GM10847 (cell line): ENCODE data around the gene OSCP1.

Experiments
- POLR2A ChIP-seq: IDR thresholded peaks from 2 replicates; pipeline ENCODE4 v1.6.1; 2011; ENCODE audit not compliant: insufficient read length; ENCODE audit errors: extremely low read depth

Gene OSCP1

DNA sequence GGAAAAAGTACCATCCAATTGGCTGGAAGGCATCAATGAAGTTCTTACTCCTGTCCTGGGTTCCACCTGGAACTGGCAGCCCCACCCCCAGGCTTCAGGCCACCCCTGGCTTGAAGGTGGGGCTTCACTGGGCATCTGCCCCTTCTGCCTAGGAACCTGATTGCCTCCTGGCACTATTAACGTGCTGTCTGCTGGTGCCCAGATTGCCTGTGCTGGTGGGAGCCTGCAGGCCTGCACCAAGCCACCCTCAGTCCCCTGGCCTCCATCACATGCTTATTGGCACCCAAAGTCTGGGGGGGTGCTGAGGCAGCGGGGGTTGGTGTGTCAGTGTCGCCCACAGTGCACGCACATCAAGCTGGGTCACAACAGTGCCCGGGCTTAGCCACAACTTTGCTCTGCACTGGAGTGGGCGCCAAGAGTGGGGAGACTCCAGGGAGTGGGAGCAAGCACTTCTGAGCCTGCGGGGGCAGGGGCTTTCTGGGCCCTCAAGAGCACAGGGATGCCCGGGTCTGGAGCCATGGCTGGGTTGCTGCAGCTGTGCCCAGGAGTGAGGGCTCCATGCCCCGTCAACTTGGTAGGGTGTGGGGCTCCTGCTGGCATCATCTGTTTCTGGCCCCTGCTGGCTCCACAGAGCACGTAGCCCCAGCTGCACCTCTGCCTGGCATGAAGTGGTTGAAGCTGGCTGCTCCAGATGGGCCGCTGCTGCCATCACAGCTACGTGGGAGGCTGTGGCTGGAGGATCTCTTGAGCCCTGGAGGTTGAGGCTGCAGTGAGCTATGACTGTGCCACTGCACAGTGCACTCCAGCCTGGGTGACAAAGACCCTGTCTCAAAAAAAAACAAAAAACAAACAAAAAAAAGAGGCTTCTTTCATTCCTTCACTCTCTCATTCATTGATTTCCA, 48.4 kb downstream of the OSCP1 start:
- no peak for TF ChIP-seq POLR2A

DNA sequence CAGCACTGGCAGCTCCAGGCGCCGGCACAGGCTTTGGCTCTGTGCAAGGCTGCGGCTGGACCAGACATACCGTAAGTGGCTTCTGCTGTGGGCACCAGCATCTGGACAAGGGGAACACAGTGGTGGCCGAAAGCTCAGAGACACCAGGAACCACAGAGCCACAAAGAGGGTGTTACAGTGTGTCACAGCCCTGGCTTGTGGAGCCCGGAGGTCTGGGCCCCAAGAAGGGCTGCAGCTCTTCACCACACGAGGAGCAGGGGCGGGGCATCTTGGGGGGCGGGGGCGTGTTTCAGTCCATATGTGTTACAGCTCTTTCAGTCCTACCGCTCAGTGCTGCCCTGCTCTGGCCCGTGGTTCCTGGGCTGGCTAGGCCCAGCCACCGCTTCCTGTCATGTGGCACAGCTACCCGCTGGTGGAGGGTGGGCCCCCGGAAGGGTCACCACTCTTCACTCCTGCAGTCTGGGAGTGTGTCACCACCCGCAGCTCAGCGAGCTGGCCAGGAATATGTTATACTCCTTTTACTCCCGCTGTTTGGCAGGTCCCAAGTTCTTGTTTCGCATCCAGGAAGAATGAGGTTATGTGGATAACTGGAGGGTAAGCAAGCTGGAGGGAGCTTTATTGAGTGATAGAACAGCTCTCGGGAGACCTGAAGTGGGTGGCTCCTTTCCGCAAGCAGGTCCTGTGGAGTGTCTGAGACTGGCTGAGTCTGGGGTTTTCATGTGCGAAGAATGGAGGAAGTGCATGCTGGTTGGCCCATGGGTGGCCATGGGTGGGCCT, 49.2 kb downstream of the OSCP1 start:
- TF ChIP-seq POLR2A: peak; percentile 62

DNA sequence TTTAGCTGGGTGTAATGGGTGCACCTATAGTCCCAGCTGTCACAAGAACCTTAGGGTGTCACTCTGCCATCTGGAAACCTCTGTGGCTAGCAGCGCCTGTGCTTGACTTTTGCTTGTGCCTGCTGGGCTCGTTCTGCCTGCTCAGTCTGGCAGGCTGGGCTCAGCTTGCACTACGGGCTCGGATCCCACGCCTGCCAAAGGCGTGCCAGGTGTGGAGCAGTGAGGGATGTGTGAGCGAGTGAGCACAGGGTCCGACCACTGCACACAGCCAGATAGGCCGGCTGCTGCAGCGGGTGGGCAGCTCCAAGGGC, 49.8 kb downstream of the OSCP1 start:
- no peak for TF ChIP-seq POLR2A

DNA sequence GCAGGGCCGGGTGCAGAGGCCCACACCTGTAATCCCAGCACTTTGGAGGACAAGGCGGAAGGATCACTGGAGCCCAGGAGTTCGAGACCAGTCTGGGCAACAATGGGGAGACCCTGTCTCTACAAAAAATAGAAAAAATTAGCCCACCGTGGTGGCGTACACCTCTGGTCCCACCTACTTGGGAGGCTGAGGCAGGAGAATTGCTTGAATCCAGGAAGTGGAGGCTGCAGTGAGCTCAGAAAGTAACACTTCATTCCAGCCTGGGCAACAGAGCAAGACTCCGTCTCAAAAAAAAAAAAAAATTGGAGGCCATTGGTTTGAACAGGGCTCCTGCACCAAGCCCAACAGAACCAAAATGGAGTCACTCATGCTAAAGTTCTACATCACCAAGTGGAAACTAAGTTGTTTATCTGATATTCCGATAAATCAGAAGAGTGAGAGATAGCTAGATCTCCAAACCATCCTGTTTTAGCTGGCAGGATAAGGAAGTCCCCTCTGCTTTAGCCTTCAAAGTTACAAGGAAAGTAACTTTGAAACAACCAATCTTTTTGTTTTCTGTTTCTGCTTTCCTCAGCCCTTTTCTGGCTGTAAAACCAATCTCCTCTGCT, 51.8 kb downstream of the OSCP1 start:
- no peak for TF ChIP-seq POLR2A

DNA sequence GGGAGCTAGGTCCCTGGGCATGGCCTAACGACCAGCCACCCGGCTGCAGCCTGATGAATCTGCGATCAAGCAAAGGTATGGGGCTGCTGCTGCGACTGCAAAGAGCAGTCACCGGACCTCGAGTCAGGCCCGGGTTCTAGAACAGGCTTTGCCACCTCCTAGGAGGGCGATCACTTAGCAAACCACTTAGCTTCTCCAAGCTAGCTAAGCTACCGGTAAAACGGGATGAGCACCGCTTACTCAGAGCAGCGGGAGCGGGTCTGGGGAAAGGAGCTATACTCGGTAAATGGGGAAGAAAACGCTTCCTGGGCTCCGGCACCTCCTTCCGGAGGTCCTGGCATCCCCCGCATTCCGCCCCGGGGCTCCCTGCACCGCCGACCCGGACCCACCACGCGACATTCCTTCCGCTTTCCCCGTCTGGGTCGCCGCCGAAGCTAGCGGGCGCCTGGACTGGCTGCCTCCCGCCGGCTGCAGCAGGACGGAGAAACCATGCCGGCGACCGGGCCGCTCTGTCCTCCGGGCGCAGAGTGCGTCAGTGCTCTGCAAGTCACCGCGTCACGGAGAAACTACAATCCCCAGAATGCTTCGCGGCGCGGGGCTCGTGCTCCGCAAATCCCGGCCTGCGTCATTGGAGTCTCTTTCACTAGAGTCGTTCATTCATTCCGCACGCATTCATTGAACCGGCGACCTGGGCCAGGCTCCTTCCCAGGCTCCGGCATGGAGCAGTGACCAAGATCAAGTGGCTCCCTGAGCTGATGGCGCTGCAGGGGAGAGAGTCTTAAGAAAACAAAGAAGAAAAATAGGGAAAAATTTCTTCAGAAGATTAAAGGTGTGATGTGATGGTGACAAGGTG, 52.6 kb downstream of the OSCP1 start, which contains the start of gene LSM10:
LSM10 (minus strand) TSS at position 531 of the 853 bp plus-strand sequence. CDS start 3,779 bp downstream, outside the sequence.
- peak; percentile 78 for TF ChIP-seq POLR2A

DNA sequence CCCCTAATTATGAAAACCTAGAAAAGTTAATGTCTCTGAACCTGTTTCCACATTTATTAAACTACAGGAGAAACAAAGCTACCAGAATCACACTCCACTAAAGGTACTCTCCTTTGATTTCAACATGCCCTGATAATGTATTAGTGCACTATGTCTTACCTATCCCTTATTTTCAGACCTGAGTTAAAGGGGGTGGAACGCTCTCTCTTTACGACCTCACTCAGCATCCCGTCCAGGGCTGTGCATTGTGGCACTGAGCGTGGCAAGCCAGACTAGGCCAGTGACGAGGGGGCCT, 53.2 kb downstream of the OSCP1 start:
- TF ChIP-seq POLR2A: no peak

DNA sequence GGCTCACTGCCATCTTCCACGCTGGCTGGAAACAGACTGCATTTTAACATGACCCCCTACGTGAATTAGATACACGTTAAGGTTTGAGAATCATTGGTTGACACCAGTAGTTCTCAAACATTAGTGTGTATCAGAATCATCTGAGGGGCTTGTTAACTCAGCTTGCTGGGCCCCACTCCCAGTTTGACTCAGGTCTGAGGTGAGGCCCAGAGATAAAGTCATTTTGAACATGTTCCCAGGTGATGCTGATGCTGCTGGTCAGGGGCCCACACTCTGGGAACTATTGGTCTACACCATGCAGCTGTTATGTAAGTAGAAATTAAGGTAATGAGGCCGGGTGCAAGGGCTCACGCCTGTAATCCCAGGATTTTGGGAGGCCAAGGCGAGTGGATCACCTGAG, 53.9 kb downstream of the OSCP1 start:
- no peak for TF ChIP-seq POLR2A

DNA sequence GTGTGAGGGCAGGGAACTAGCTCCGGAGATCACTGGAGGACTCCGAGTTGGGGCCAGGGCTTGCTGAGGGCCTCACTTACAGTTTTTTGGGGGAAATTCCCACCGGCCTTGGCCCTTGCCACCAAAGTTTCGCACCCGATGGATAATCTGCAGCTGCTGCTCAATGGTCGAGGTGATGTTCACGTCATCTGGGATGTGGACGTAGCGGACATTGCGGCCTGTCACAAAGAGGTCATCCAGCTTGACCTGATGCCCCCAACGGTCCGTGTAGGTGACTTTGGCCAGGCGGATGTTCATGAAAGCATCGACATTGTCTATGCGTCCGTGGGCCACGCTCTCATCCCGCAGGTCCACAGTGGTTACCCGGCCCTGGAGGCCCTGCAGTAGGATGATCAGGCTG, 56.6 kb downstream of the OSCP1 start:
- no peak for TF ChIP-seq POLR2A

DNA sequence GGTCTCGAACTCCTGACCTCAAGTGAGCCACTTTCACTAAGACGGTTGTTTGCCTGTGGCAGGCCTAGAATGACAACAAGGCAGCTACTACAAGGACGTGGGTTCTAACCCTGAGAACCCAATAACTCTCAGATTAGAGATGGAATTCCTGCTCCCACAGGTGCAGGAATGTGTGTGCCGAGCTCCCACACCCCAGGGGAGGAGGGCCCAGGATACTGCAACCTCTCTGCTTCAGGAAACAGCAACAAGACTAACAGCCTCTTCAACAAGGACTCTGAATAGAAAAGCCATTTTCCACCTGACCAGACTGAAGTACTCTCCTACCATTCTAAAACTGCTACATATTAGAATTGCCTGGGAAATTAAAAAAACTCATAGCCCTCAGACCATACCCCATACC, 57.4 kb downstream of the OSCP1 start:
- TF ChIP-seq POLR2A: no peak

DNA sequence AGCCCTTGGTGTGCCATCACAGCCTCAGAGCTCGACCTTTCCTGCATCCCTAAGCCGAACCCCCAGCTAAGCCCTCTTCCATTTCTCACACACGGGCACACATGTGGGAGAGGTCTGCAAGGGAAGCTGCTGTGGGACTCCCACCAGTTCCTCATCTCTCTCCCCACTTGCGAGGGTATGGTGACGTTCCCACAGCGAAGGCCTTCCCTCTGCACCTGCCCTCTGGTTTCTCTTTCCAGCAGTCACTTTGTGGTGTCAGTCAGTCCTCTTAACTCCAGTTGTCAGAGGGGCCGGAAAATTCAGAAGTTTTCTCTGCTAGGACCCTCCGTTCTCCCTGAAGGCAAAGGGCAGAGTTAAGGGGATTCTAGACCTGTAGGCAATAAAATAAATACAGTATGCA, 59.0 kb downstream of the OSCP1 start:
- TF ChIP-seq POLR2A: no peak

DNA sequence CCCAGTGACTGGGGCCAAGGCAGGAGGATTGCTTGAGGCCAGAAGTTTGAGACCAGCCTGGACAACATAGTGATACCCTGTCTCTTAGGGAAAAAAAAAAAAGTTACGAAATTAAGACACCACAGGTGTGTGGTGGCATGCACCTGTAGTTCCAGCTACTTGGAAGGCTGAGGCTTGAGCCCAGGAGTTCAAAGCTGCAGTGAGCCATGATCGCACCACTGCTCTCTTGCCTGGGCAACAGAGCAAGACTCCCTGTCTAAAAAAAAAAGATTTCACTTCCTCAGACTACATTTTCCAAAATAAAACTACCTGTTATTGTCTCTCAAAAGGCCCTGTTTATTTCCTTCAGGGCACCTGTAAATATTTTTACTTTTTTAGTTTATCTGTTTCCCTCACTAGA, 59.8 kb downstream of the OSCP1 start:
- no peak for TF ChIP-seq POLR2A

DNA sequence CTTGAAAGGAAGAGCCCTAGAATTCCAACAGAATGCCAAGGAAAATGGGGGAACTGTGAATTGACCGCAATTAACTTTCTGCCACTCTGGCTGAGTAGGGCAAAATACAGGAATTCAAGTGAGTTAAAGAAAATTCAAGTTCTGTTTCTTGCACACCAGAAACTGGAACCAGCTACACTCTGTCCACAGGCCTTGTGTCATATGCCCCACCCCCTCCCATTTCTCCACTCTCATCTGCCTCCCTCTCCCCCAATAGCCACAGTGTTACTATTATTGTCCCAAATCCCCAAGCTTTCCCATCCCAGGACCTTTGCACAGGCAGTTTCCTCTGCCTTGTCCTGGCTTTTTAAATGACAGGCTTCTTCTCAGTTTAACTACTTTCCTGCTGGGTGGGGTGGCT, 60.3 kb downstream of the OSCP1 start:
- no peak for TF ChIP-seq POLR2A

DNA sequence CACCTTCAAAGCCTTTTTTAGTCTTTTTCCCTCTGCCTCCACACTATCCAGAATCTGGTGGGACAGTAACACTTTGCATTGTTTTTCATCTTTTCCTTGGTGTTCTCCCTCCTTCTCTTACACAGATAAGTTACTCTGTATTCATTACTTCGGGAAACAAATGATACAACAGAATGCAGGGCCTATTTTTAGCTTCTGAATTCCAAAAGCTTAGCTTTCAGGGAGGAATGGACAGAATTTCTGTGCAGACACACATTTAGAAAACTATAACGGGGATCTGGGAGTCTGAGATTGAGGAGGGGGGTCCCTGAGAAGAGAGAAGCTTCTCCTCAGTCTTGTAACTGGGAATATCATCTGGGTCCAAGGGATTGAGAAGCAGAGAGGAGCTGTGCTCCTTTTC, 61.0 kb downstream of the OSCP1 start:
- TF ChIP-seq POLR2A: no peak

DNA sequence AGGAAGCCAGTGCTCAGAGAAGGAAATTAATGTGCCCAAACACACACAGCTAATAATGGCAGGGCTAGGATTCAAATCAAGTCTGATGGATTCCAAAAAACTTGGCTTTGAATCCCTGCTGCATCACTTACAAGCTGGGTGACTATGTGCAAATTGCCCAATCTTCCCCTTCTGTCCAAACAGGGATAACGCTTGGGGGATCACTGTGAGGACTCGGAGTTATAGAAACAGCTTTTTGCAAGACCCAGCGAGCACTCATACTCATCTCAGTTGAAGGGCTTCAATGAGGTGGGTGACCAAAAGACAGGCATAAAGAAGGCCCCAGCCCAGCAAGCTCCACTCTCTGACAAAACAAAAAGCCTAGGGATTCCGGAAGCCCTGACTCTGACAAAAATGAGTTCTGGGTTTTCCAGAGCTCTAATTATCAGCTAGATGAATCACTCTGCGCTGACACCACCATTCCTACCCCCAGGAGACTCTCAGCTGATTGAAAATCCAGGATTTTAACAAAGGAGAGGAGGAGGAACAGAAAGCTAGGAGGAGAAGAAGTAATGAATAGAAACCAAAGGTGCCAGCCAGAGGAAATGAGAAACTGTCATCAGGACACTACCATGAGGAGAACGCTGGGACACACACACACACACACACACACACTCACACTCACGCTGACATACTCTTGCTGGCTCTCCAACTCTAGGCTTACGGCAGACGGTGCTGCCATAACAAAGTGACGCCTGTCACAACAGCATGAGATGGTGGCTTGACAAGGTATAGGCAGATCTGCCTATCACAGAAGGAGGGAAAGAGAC, 62.9 kb downstream of the OSCP1 start:
- TF ChIP-seq POLR2A: no peak

DNA sequence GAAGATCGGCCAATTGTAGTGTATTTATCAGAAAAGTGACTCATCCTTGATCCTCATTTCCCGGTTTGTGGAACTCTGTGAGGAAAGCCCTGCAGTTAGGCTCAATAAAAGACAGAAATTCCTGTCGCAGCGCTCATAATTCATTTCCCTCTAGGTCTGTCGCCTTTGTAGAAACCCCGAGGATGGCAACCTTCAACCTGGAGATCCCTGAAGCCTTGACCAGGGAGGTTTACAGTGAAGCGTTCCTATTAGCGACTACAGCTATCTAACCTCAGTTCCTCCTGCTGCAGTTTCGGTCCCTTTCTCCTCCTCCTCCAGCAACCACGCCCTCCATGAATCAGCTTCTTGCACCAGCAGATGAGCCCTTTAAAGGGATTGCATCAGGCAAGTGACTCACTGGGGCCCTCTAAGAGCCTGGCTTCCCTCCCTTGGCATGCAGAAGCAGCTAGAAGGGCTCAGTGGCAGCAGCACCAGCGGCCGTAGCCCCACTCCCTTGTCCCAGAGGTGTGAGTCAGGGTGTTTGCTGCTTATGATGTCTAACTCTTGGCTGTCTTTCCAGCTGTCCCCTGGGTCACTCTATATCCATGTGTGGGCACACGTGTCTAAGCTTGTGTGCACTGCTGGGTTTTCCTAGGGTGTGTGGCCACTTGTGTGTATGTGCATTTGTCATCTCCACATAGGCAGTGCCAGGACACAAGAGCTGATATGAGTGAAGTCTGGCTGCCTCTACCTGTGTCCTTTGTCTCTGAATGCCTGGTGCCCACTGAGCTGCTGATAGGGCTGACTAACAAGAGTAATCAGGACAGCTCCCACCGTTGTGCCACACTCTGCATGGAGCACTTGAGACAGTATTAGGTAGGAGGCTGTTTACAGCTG, 63.7 kb downstream of the OSCP1 start:
- TF ChIP-seq POLR2A: peak; percentile 78
